Esophagus squamous epithelium (tissue), 4 donors: Measurements from ENCODE around the gene SETD5.

ENCODE experiments used
- POLR2A ChIP-seq, 4 donors: fragments of 450-650 bp; IDR thresholded peaks; one replicate each; pipeline ENCODE4 v1.6.1; 2017; ENCODE audit warnings: antibody characterized with exemption in 4 of 4, mild to moderate bottlenecking in 4 of 4, moderate library complexity in 3 of 4
- TF ChIP-seq, protein P1 (sequence below), 6 experiments: fragments of 450-650 bp in 4 of 6; fragments of 200-600 bp in 2 of 6; sonication (generic) in 2 of 6; IDR thresholded peaks; one replicate each; pipeline ENCODE4 v1.5.1; 2016 to 2019; ENCODE audit warnings: antibody characterized with exemption in 6 of 6, mild to moderate bottlenecking in 4 of 6, moderate library complexity in 4 of 6

GRCh38 chr3:9497821-9498565 lies 100.6 kb downstream of the SETD5 start:
- TF ChIP-seq, protein P1, sequence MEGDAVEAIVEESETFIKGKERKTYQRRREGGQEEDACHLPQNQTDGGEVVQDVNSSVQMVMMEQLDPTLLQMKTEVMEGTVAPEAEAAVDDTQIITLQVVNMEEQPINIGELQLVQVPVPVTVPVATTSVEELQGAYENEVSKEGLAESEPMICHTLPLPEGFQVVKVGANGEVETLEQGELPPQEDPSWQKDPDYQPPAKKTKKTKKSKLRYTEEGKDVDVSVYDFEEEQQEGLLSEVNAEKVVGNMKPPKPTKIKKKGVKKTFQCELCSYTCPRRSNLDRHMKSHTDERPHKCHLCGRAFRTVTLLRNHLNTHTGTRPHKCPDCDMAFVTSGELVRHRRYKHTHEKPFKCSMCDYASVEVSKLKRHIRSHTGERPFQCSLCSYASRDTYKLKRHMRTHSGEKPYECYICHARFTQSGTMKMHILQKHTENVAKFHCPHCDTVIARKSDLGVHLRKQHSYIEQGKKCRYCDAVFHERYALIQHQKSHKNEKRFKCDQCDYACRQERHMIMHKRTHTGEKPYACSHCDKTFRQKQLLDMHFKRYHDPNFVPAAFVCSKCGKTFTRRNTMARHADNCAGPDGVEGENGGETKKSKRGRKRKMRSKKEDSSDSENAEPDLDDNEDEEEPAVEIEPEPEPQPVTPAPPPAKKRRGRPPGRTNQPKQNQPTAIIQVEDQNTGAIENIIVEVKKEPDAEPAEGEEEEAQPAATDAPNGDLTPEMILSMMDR (IDR thresholded peaks at IDR 0.05), result no peak
- no peak for TF ChIP-seq POLR2A (IDR thresholded peaks at IDR 0.05)
